HCT116 (cell line): Measurements from ENCODE around the gene SCARF1.

Experiments used
- CEBPB ChIP-seq: IDR thresholded peaks from 2 replicates; pipeline ENCODE4 v1.6.1; 2012; ENCODE audit warnings: low read depth
- EZH2 ChIP-seq: fragments of 200-600 bp; sonication (generic); IDR thresholded peaks from 2 replicates; pipeline ENCODE4 v1.6.1; 2017; ENCODE audit warnings: antibody characterized with exemption, mixed run types
- EZH2phosphoT487 ChIP-seq: fragments of 200-600 bp; IDR thresholded peaks from 2 replicates; pipeline ENCODE4 v1.6.1; 2018; ENCODE audit warnings: antibody characterized with exemption, borderline replicate concordance
- FOSL1 ChIP-seq: IDR thresholded peaks from 2 replicates; pipeline ENCODE4 v1.6.1; 2012; ENCODE audit warnings: low read depth
- MAX ChIP-seq: IDR thresholded peaks from 2 replicates; pipeline ENCODE4 v1.6.1; 2012
- POLR2A ChIP-seq: IDR thresholded peaks from 2 replicates; pipeline ENCODE4 v1.7.0; 2011; ENCODE audit warnings: borderline replicate concordance; ENCODE audit not compliant: insufficient read depth, insufficient read length; ENCODE audit errors: extremely low read depth
- POLR2AphosphoS5 ChIP-seq: IDR thresholded peaks from 2 replicates; pipeline ENCODE4 v1.6.1; 2011; ENCODE audit warnings: mild to moderate bottlenecking, low read depth, low read length, moderate library complexity
- SP1 ChIP-seq: IDR thresholded peaks from 2 replicates; pipeline ENCODE4 v1.6.1; 2012; ENCODE audit warnings: low read depth
- SRF ChIP-seq: IDR thresholded peaks from 2 replicates; pipeline ENCODE4 v1.6.1; 2012; ENCODE audit warnings: low read depth
- ZNF274 ChIP-seq: fragments of 200-500 bp; sonication (Bioruptor generic); IDR thresholded peaks from 2 replicates; pipeline ENCODE4 v1.6.1; 2014; ENCODE audit warnings: mild to moderate bottlenecking, low read depth, low read length, inconsistent platforms
- TF ChIP-seq, protein P1 (sequence below), 3 experiments: fragments of 200-600 bp in 1 of 3; sonication (generic) in 1 of 3; IDR thresholded peaks in 2 of 3; conservative IDR thresholded peaks in 1 of 3; 2 replicates each; pipeline ENCODE4 v1.5.1; 2012 to 2017; ENCODE audit warnings: low read depth in 2 of 3, low read length in 2 of 3, antibody characterized with exemption in 1 of 3, borderline replicate concordance in 1 of 3, control low read depth in 1 of 3, mild to moderate bottlenecking in 1 of 3, mixed read lengths in 1 of 3, mixed run types in 1 of 3, moderate library complexity in 1 of 3; ENCODE audit not compliant: insufficient read depth in 1 of 3
- TF ChIP-seq, protein P2 (sequence below): IDR thresholded peaks from 2 replicates; pipeline ENCODE4 v1.6.1; 2012; ENCODE audit warnings: low read depth

- TF ChIP-seq, protein P1, sequence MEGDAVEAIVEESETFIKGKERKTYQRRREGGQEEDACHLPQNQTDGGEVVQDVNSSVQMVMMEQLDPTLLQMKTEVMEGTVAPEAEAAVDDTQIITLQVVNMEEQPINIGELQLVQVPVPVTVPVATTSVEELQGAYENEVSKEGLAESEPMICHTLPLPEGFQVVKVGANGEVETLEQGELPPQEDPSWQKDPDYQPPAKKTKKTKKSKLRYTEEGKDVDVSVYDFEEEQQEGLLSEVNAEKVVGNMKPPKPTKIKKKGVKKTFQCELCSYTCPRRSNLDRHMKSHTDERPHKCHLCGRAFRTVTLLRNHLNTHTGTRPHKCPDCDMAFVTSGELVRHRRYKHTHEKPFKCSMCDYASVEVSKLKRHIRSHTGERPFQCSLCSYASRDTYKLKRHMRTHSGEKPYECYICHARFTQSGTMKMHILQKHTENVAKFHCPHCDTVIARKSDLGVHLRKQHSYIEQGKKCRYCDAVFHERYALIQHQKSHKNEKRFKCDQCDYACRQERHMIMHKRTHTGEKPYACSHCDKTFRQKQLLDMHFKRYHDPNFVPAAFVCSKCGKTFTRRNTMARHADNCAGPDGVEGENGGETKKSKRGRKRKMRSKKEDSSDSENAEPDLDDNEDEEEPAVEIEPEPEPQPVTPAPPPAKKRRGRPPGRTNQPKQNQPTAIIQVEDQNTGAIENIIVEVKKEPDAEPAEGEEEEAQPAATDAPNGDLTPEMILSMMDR (IDR thresholded peaks at IDR 0.05 in 2 of 3, conservative IDR thresholded peaks at IDR 0.05 in 1 of 3; ENCODE audit: borderline replicate concordance in 1 of 3, insufficient read depth in 1 of 3, low read depth in 2 of 3, low read length in 2 of 3) = no peak
- no peak for TF ChIP-seq SP1
- TF ChIP-seq, protein P2, sequence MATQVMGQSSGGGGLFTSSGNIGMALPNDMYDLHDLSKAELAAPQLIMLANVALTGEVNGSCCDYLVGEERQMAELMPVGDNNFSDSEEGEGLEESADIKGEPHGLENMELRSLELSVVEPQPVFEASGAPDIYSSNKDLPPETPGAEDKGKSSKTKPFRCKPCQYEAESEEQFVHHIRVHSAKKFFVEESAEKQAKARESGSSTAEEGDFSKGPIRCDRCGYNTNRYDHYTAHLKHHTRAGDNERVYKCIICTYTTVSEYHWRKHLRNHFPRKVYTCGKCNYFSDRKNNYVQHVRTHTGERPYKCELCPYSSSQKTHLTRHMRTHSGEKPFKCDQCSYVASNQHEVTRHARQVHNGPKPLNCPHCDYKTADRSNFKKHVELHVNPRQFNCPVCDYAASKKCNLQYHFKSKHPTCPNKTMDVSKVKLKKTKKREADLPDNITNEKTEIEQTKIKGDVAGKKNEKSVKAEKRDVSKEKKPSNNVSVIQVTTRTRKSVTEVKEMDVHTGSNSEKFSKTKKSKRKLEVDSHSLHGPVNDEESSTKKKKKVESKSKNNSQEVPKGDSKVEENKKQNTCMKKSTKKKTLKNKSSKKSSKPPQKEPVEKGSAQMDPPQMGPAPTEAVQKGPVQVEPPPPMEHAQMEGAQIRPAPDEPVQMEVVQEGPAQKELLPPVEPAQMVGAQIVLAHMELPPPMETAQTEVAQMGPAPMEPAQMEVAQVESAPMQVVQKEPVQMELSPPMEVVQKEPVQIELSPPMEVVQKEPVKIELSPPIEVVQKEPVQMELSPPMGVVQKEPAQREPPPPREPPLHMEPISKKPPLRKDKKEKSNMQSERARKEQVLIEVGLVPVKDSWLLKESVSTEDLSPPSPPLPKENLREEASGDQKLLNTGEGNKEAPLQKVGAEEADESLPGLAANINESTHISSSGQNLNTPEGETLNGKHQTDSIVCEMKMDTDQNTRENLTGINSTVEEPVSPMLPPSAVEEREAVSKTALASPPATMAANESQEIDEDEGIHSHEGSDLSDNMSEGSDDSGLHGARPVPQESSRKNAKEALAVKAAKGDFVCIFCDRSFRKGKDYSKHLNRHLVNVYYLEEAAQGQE = no peak
- no peak for TF ChIP-seq POLR2A
- TF ChIP-seq POLR2AphosphoS5 = no peak
- no peak for TF ChIP-seq SRF
- no peak for TF ChIP-seq EZH2phosphoT487
- TF ChIP-seq FOSL1 = no peak
- no peak for TF ChIP-seq EZH2
- TF ChIP-seq CEBPB = no peak
- TF ChIP-seq MAX = no peak
- TF ChIP-seq ZNF274 = no peak
Observed at GRCh38 chr17:1651559-1651844, 6.0 kb upstream of the SCARF1 start.
